ENCODE data around the gene PIM3.

DNA sequence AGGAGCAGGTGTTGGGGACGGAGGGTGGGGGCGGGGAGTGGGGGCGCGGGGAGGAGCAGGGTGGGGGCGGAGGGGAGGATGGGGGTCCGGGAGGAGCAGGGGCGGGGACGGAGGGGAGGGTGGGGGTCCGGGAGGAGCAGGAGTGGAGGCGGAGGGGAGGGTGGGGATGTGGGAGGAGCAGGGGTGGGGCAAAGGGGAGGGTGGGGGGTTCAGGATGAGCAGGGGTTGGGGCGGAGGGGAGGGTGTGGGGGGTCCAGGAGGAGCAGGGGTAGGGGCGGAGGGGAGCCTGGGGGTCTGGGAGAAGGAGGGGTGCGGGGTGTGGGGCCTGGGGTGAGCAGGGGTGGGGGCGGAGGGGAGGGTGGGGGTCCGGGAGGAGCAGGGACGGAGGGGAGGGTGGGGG lies 25.0 kb upstream of the PIM3 start:
- TF ChIP-seq, protein P1, sequence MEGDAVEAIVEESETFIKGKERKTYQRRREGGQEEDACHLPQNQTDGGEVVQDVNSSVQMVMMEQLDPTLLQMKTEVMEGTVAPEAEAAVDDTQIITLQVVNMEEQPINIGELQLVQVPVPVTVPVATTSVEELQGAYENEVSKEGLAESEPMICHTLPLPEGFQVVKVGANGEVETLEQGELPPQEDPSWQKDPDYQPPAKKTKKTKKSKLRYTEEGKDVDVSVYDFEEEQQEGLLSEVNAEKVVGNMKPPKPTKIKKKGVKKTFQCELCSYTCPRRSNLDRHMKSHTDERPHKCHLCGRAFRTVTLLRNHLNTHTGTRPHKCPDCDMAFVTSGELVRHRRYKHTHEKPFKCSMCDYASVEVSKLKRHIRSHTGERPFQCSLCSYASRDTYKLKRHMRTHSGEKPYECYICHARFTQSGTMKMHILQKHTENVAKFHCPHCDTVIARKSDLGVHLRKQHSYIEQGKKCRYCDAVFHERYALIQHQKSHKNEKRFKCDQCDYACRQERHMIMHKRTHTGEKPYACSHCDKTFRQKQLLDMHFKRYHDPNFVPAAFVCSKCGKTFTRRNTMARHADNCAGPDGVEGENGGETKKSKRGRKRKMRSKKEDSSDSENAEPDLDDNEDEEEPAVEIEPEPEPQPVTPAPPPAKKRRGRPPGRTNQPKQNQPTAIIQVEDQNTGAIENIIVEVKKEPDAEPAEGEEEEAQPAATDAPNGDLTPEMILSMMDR (IDR thresholded peaks at IDR 0.05) = no peak
- TF ChIP-seq EZH2phosphoT487 (IDR thresholded peaks at IDR 0.05; ENCODE audit: borderline replicate concordance, low read depth) (no peak), MAX (IDR thresholded peaks at IDR 0.05; ENCODE audit: low read depth) (no peak), EP300 (IDR thresholded peaks at IDR 0.05; ENCODE audit: borderline replicate concordance in 1 of 2, low read depth in 1 of 2, low read length in 1 of 2) (no peak), ELF1 (IDR thresholded peaks at IDR 0.05) (no peak), SMC3 (IDR thresholded peaks at IDR 0.05; ENCODE audit: low read depth, low read length) (no peak), RFX5 (IDR thresholded peaks at IDR 0.05; ENCODE audit: low read length) (no peak), RAD21 (IDR thresholded peaks at IDR 0.05; ENCODE audit: low read length) (no peak), SIN3A (IDR thresholded peaks at IDR 0.05; ENCODE audit: borderline replicate concordance, low read depth, low read length) (no peak), GABPA (IDR thresholded peaks at IDR 0.05; ENCODE audit: low read depth) (no peak), NFIC (IDR thresholded peaks at IDR 0.05; ENCODE audit: borderline replicate concordance) (no peak)
- TF ChIP-seq, protein P2, sequence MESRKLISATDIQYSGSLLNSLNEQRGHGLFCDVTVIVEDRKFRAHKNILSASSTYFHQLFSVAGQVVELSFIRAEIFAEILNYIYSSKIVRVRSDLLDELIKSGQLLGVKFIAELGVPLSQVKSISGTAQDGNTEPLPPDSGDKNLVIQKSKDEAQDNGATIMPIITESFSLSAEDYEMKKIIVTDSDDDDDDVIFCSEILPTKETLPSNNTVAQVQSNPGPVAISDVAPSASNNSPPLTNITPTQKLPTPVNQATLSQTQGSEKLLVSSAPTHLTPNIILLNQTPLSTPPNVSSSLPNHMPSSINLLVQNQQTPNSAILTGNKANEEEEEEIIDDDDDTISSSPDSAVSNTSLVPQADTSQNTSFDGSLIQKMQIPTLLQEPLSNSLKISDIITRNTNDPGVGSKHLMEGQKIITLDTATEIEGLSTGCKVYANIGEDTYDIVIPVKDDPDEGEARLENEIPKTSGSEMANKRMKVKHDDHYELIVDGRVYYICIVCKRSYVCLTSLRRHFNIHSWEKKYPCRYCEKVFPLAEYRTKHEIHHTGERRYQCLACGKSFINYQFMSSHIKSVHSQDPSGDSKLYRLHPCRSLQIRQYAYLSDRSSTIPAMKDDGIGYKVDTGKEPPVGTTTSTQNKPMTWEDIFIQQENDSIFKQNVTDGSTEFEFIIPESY (IDR thresholded peaks at IDR 0.05; ENCODE audit: borderline replicate concordance, low read depth) = no peak
- TF ChIP-seq, protein P3, sequence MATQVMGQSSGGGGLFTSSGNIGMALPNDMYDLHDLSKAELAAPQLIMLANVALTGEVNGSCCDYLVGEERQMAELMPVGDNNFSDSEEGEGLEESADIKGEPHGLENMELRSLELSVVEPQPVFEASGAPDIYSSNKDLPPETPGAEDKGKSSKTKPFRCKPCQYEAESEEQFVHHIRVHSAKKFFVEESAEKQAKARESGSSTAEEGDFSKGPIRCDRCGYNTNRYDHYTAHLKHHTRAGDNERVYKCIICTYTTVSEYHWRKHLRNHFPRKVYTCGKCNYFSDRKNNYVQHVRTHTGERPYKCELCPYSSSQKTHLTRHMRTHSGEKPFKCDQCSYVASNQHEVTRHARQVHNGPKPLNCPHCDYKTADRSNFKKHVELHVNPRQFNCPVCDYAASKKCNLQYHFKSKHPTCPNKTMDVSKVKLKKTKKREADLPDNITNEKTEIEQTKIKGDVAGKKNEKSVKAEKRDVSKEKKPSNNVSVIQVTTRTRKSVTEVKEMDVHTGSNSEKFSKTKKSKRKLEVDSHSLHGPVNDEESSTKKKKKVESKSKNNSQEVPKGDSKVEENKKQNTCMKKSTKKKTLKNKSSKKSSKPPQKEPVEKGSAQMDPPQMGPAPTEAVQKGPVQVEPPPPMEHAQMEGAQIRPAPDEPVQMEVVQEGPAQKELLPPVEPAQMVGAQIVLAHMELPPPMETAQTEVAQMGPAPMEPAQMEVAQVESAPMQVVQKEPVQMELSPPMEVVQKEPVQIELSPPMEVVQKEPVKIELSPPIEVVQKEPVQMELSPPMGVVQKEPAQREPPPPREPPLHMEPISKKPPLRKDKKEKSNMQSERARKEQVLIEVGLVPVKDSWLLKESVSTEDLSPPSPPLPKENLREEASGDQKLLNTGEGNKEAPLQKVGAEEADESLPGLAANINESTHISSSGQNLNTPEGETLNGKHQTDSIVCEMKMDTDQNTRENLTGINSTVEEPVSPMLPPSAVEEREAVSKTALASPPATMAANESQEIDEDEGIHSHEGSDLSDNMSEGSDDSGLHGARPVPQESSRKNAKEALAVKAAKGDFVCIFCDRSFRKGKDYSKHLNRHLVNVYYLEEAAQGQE (IDR thresholded peaks at IDR 0.05; ENCODE audit: low read depth, low read length) = no peak
- TF ChIP-seq, protein P4, sequence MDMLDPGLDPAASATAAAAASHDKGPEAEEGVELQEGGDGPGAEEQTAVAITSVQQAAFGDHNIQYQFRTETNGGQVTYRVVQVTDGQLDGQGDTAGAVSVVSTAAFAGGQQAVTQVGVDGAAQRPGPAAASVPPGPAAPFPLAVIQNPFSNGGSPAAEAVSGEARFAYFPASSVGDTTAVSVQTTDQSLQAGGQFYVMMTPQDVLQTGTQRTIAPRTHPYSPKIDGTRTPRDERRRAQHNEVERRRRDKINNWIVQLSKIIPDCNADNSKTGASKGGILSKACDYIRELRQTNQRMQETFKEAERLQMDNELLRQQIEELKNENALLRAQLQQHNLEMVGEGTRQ (IDR thresholded peaks at IDR 0.05; ENCODE audit: borderline replicate concordance, low read depth, low read length) = no peak
